Hypothalamus (tissue), 51 donors: Measurements from ENCODE around the gene LRP1.

Experiments
- DNase-seq, 51 donors: peaks; one replicate each; lab custom pipeline; 2025; lab: John Stamatoyannopoulos, UW

Gene LRP1

GRCh38 chr12:57168058-57168457 is 39.8 kb downstream of the LRP1 start:
- DNase-seq, result no peak

GRCh38 chr12:57169046-57169795 is 40.9 kb downstream of the LRP1 start:
- no peak for DNase-seq

GRCh38 chr12:57169969-57170368 is 41.7 kb downstream of the LRP1 start:
- DNase-seq, result no peak

GRCh38 chr12:57170408-57170807 is 42.1 kb downstream of the LRP1 start:
- no peak for DNase-seq

- no peak for DNase-seq
Measured at GRCh38 chr12:57170927-57171326, 42.6 kb downstream of the LRP1 start.

GRCh38 chr12:57171668-57172067 is 43.4 kb downstream of the LRP1 start:
- no peak for DNase-seq

- DNase-seq, result peak in 4 of 51 donors; percentile 6 to 22 (median 10)
Measured at GRCh38 chr12:57173089-57173488, 44.8 kb downstream of the LRP1 start.

GRCh38 chr12:57173683-57174082 is 45.4 kb downstream of the LRP1 start:
- peak in 1 of 51 donors; percentile 32 for DNase-seq

- peak in 48 of 51 donors; percentile 4 to 84 (median 58) for DNase-seq
Measured at GRCh38 chr12:57175428-57176138, 47.3 kb downstream of the LRP1 start.

- DNase-seq, result no peak
Measured at GRCh38 chr12:57176139-57176477, 47.8 kb downstream of the LRP1 start.

- no peak for DNase-seq
Measured at GRCh38 chr12:57176846-57177245, 48.6 kb downstream of the LRP1 start.

GRCh38 chr12:57177354-57177753 is 49.1 kb downstream of the LRP1 start:
- DNase-seq, result no peak

GRCh38 chr12:57178213-57178612 is 49.9 kb downstream of the LRP1 start:
- DNase-seq, result no peak

- DNase-seq, result no peak
Measured at GRCh38 chr12:57179331-57180086, 51.2 kb downstream of the LRP1 start.

- no peak for DNase-seq
Measured at GRCh38 chr12:57180321-57180989, 52.2 kb downstream of the LRP1 start.

GRCh38 chr12:57181072-57181471 is 52.8 kb downstream of the LRP1 start:
- no peak for DNase-seq

- DNase-seq, result no peak
Measured at GRCh38 chr12:57181561-57182155, 53.4 kb downstream of the LRP1 start.

GRCh38 chr12:57182918-57183575 is 54.8 kb downstream of the LRP1 start:
- DNase-seq, result peak in 40 of 51 donors; percentile 4 to 73 (median 36)

GRCh38 chr12:57183939-57184725 is 55.8 kb downstream of the LRP1 start:
- no peak for DNase-seq
